GM12873 (cell line): ENCODE results near the gene MAGI1.

ENCODE experiments used
- TF ChIP-seq, protein P1 (sequence below): IDR thresholded peaks from 2 replicates; pipeline ENCODE4 v1.5.1; 2012; ENCODE audit warnings: low read depth, mild to moderate bottlenecking, moderate library complexity, low read length, control low read depth; ENCODE audit not compliant: insufficient read depth; ENCODE audit errors: missing control alignments

MAGI1 gene

DNA sequence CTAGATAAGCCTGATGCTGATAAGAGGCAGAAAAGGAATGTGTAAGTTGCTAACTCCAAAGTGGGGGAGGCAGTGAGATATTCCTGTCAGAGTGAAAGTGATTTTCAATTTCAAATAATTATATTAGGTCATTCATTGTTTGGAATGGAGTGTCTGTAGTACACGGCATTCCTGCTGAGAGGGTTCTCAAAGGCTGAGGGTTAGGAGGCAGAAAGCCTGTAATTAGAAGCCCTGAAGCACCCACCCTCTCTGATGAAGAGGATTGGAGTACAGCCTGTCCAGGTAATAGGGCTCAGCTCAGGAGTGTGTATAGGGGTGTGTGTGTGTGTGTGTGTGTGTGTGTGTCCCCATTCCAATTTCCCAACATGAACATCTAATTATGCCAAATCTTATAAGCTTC is 486.8 kb downstream of the MAGI1 start:
- TF ChIP-seq, protein P1, sequence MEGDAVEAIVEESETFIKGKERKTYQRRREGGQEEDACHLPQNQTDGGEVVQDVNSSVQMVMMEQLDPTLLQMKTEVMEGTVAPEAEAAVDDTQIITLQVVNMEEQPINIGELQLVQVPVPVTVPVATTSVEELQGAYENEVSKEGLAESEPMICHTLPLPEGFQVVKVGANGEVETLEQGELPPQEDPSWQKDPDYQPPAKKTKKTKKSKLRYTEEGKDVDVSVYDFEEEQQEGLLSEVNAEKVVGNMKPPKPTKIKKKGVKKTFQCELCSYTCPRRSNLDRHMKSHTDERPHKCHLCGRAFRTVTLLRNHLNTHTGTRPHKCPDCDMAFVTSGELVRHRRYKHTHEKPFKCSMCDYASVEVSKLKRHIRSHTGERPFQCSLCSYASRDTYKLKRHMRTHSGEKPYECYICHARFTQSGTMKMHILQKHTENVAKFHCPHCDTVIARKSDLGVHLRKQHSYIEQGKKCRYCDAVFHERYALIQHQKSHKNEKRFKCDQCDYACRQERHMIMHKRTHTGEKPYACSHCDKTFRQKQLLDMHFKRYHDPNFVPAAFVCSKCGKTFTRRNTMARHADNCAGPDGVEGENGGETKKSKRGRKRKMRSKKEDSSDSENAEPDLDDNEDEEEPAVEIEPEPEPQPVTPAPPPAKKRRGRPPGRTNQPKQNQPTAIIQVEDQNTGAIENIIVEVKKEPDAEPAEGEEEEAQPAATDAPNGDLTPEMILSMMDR, result no peak

DNA sequence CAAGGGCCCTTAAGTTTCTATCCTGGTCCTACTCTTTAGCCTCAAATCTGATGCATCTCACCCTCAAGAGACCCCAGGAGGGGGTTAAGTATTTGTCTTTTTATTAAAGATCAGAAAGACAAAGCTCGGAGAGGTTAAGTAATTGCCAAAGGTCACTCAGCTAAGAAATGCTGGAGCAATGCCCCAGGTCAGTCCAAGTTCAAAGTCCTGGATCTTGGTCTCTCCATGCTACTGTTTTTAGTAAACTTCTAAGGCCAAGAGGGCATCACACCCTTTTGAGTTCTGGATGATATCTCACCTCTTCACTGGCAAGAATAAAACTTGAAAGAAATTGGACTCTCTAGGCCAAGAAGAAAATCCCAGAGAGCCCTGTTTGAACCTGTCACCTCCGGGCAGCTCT is 488.6 kb downstream of the MAGI1 start:
- TF ChIP-seq, protein P1, result no peak

DNA sequence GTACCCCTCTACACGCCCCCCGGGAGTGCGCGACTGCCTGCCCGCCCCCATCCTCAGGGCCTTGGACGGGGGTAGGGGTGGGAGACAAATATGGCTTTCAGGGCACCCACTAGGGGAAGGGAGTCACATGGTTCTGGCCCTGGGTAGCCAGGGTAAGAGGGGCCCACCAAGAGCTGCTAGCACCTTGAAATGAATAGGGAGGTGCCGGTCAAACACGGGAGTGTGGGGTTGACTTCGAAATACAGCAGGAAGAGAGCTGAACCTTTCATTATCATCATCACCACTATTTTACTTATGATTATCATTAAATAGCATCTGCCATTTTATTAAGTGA is 489.1 kb downstream of the MAGI1 start:
- TF ChIP-seq, protein P1, result no peak

DNA sequence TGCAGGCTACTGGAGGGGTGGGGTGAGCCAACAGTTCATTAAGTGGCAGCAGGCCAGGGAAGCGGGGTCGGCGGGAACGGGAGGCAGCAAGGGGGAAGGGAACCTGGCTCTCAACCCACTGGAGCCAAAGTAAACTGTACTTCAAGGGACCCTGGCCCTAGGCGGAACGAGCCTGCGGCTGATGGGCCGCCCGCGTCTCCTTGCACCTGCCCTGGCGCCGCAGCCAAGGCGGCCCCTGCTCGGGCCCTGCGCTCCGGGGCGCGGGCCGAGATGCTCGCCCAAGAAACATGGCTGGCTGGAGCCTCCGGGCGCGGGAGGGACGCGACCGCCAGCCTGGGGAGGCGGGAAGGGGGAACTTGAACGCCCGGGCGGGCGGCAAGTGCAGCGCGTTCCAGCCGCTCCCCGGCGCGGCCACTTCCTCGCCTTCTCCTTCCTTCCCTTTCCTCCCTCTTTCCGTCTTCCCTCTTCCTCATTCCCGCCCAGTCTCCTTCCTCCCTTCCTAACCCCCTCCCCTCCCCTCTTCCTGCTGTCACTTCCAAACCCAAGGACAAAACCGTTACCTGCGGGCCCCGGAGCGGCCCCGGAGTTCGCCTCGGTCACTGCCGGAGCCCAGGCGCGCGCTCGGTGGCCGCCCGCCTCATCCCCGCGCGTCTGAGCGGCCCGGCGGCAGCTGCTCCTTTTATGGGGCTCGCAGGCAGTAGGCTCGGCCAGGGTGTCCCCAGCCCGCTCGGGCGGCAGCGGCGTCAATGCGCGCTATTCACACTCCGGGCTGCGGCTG is 489.7 kb downstream of the MAGI1 start:
- TF ChIP-seq, protein P1, result no peak

DNA sequence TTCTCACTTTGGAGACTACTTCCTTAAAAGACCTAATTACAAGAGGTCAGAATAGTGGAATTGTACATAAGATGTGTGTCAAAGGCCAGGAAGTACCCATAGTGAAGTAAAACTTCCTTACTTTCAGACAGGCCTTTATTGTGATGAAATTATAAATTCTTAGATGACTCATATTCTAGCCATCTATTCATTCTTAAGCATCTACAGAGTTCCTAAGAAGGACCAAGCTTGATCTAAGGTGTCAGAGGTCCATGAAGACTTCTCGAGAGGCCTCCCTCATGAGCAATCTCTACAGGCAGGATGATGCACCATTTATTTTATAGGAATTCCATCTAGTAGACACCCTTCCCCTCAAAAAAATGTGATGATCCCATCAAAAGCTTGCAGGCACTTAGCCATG is 493.3 kb downstream of the MAGI1 start:
- TF ChIP-seq, protein P1, result no peak

DNA sequence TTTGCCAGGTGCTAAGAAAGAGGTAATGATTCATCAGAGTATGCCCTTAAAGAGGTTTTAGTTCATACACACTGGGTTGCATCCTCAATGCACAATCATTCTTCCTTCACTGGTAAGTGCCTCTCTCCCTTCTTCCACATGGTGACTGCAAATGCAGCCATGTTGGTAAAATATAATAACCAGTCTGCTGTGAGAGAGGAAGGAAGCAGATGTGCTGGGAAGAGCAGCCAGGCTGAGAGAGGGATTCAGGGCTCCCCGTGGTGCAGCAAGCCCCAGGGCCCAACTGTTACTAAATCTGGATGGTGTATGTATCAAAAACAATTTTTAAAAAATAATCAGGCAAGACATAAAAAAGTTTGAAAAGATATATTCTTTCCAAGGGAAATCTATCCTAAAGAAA is 498.1 kb downstream of the MAGI1 start:
- TF ChIP-seq, protein P1, result no peak

DNA sequence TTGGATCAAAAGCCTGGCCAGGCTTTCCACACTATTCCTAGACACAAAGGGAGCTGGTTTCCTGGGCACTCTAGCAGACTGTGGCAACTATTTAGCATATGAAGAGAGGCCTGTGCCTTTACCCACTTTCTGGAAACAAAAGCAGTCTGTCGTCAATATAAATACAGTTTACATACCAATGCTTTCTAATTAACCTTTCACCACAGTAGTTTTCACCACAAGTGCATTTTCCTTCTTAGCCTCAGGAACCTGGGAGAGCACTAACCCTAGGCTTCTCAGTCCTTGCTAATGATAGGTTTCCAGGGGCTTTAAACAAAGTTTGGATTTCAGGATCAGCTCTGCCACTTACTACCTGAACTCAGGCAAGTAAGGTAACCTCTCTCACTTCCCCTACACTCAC is 499.1 kb downstream of the MAGI1 start:
- TF ChIP-seq, protein P1, result no peak
